SK-N-SH (cell line): ENCODE data around the gene ZFC3H1.

Experiments
- CTCF ChIP-seq: fragments of 200-600 bp; sonication (generic); IDR thresholded peaks from 2 replicates; pipeline ENCODE4 v1.6.1; 2017; ENCODE audit warnings: antibody characterized with exemption, mild to moderate bottlenecking, moderate library complexity
- EP300 ChIP-seq, 2 experiments: IDR thresholded peaks; 2 replicates each; pipeline versions ENCODE4 v1.4.0 to v1.6.1; 2012; ENCODE audit warnings: borderline replicate concordance in 1 of 2, low read depth in 1 of 2, low read length in 1 of 2
- GABPA ChIP-seq: IDR thresholded peaks from 2 replicates; pipeline ENCODE4 v1.4.0; 2012; ENCODE audit warnings: low read depth, mild to moderate bottlenecking
- JUND ChIP-seq: IDR thresholded peaks from 2 replicates; pipeline ENCODE4 v1.4.0; 2012
- NFIC ChIP-seq: IDR thresholded peaks from 2 replicates; pipeline ENCODE4 v1.4.0; 2012; ENCODE audit warnings: borderline replicate concordance
- POLR2AphosphoS5 ChIP-seq: IDR thresholded peaks from 2 replicates; pipeline ENCODE4 v1.6.1; 2012; ENCODE audit warnings: low read depth, low read length
- TEAD4 ChIP-seq: IDR thresholded peaks from 2 replicates; pipeline ENCODE4 v1.4.0; 2012; ENCODE audit warnings: mild to moderate bottlenecking, borderline replicate concordance; ENCODE audit not compliant: insufficient read depth
- TF ChIP-seq, protein P1 (sequence below): IDR thresholded peaks from 2 replicates; pipeline ENCODE4 v1.6.1; 2012; ENCODE audit warnings: mild to moderate bottlenecking, low read depth, low read length, moderate library complexity

GRCh38 chr12:71704920-71705319 is 41.3 kb upstream of the ZFC3H1 start:
- TF ChIP-seq TEAD4 (no peak), CTCF (no peak), EP300 (IDR thresholded peaks at IDR 0.05; ENCODE audit: borderline replicate concordance in 1 of 2, low read depth in 1 of 2, low read length in 1 of 2) (no peak), GABPA (no peak), JUND (no peak), NFIC (no peak), POLR2AphosphoS5 (no peak)
- TF ChIP-seq, protein P1, sequence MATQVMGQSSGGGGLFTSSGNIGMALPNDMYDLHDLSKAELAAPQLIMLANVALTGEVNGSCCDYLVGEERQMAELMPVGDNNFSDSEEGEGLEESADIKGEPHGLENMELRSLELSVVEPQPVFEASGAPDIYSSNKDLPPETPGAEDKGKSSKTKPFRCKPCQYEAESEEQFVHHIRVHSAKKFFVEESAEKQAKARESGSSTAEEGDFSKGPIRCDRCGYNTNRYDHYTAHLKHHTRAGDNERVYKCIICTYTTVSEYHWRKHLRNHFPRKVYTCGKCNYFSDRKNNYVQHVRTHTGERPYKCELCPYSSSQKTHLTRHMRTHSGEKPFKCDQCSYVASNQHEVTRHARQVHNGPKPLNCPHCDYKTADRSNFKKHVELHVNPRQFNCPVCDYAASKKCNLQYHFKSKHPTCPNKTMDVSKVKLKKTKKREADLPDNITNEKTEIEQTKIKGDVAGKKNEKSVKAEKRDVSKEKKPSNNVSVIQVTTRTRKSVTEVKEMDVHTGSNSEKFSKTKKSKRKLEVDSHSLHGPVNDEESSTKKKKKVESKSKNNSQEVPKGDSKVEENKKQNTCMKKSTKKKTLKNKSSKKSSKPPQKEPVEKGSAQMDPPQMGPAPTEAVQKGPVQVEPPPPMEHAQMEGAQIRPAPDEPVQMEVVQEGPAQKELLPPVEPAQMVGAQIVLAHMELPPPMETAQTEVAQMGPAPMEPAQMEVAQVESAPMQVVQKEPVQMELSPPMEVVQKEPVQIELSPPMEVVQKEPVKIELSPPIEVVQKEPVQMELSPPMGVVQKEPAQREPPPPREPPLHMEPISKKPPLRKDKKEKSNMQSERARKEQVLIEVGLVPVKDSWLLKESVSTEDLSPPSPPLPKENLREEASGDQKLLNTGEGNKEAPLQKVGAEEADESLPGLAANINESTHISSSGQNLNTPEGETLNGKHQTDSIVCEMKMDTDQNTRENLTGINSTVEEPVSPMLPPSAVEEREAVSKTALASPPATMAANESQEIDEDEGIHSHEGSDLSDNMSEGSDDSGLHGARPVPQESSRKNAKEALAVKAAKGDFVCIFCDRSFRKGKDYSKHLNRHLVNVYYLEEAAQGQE = no peak
